Activated B cell treated with CpG ODN at 0.5 μM for 24 hours (primary cell): ENCODE data around the gene HOXD3. TPM values are rescaled to one million over a fixed set of nuclear protein-coding genes. Genes with fewer than 3 reads are reported as not detected.

ENCODE experiments used
- ATAC-seq: fragments of 200-7000 bp; cut with Tn5 transposase; one replicate; pipeline ENCODE4 v1.10.0; 2021; ENCODE audit warnings: low read depth, mild to moderate bottlenecking, moderate library complexity
- CTCF ChIA-PET: fragments of 350-600 bp; sonication (Branson Sonifier 250); formaldehyde crosslinking; loops from one replicate; lab custom pipeline; 2021; ENCODE audit warnings: antibody characterized with exemption; lab: Charles Lee
- POLR2A ChIA-PET: fragments of 350-600 bp; sonication (Branson Sonifier 250); formaldehyde crosslinking; loops from one replicate; lab custom pipeline; 2021; ENCODE audit warnings: antibody characterized with exemption; lab: Charles Lee
- DNase-seq: peaks from one replicate; pipeline ENCODE4 v3.0.0; 2022
- H3K27ac Mint-ChIP-seq: one replicate; pipeline ENCODE4 v1.8.0; 2020; ENCODE audit warnings: mixed read lengths
- H3K27me3 Mint-ChIP-seq: one replicate; pipeline ENCODE4 v1.8.0; 2021; ENCODE audit warnings: mixed read lengths
- H3K36me3 Mint-ChIP-seq: one replicate; pipeline ENCODE4 v1.8.0; 2021; ENCODE audit warnings: low read depth, mixed read lengths
- H3K4me1 Mint-ChIP-seq: one replicate; pipeline ENCODE4 v1.8.0; 2021; ENCODE audit warnings: mixed read lengths
- H3K4me3 Mint-ChIP-seq: one replicate; pipeline ENCODE4 v1.8.0; 2020; ENCODE audit warnings: mild to moderate bottlenecking, mixed read lengths
- H3K9me3 Mint-ChIP-seq: one replicate; pipeline ENCODE4 v1.8.0; 2020; ENCODE audit warnings: mixed read lengths
- intact Hi-C: fragments of 100-400 bp; cut with micrococcal nuclease; formaldehyde crosslinking; loops from one replicate; pipeline ENCODE4 v1.15.1; 2024
- total RNA-seq: library from RNA; stranded (reverse); gene quantifications from 2 replicates; pipeline ENCODE4 v1.2.3, GENCODE V29; 2022
- TF ChIP-seq, protein P1 (sequence below): fragments of 200-600 bp; IDR thresholded peaks from one replicate; pipeline ENCODE4 v1.8.0; 2022; ENCODE audit warnings: antibody characterized with exemption, mild to moderate bottlenecking

The HOXD3 gene
- total RNA-seq, 1 donor from 2014 or later, result not detected

DNA sequence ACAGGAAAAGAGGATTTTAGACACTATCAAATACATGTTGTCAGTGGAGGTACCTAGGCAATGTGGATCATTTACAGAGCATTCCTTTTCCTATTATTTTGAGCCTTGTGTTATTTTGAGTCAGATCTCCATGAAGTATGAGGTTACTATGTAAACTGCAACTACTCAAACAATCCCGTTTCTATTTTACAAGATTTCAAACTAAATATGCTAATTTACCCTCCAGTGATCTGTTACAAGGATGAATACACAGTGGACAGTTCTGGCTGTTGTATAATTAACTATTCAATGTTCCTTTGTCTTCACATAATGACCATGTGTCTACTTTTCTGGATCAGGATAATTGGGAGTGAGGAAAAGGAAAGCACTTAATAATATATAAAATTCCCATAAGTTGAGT, 35.9 kb downstream of the HOXD3 start:
- no peaks in the 10 kb centered on the region for H3K9me3 Mint-ChIP-seq
- TF ChIP-seq, protein P1, sequence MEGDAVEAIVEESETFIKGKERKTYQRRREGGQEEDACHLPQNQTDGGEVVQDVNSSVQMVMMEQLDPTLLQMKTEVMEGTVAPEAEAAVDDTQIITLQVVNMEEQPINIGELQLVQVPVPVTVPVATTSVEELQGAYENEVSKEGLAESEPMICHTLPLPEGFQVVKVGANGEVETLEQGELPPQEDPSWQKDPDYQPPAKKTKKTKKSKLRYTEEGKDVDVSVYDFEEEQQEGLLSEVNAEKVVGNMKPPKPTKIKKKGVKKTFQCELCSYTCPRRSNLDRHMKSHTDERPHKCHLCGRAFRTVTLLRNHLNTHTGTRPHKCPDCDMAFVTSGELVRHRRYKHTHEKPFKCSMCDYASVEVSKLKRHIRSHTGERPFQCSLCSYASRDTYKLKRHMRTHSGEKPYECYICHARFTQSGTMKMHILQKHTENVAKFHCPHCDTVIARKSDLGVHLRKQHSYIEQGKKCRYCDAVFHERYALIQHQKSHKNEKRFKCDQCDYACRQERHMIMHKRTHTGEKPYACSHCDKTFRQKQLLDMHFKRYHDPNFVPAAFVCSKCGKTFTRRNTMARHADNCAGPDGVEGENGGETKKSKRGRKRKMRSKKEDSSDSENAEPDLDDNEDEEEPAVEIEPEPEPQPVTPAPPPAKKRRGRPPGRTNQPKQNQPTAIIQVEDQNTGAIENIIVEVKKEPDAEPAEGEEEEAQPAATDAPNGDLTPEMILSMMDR, result no peak
- H3K4me1 Mint-ChIP-seq, result peaks cover 11% of the 10 kb centered on the region
- CTCF ChIA-PET, result no interaction called here
- no peak overlapping the region for H3K4me3 Mint-ChIP-seq
- DNase-seq (no peak), ATAC-seq (no peak)
- H3K27ac Mint-ChIP-seq, result no peak overlapping the region
- intact Hi-C loops, result no loop called here
- H3K27me3 Mint-ChIP-seq, result peaks cover 47% of the 10 kb centered on the region
- H3K36me3 Mint-ChIP-seq, result no peaks in the 10 kb centered on the region
- POLR2A ChIA-PET, result no interaction called here

DNA sequence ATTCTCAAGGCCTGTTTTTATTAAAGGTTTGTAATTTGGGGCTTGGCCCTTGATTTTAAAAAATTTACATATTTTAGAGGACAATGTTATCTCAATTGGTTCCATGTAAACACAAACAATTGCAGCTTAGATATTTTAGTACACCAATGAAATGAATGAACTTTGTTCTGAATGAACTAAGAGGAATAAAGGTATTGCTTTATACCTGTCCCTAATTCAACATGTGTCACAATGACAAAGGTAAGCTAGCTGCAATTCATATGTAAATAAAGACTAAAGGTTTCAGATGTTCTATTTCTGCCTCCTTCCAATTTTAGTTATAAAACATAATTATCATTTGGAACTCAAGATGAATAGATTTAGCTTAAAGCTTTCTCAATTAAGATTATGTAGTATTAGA, 42.8 kb downstream of the HOXD3 start:
- ChIA-PET CTCF (no interaction called here), POLR2A (no interaction called here)
- TF ChIP-seq, protein P1, result no peak
- no peak overlapping the region for H3K4me3 Mint-ChIP-seq
- DNase-seq (no peak), ATAC-seq (no peak)
- no peaks in the 10 kb centered on the region for H3K9me3 Mint-ChIP-seq
- H3K27ac Mint-ChIP-seq, result no peak overlapping the region
- H3K36me3 Mint-ChIP-seq, result no peaks in the 10 kb centered on the region
- peaks cover 26% of the 10 kb centered on the region for H3K27me3 Mint-ChIP-seq
- intact Hi-C loops, result no loop called here
- no peaks in the 10 kb centered on the region for H3K4me1 Mint-ChIP-seq

DNA sequence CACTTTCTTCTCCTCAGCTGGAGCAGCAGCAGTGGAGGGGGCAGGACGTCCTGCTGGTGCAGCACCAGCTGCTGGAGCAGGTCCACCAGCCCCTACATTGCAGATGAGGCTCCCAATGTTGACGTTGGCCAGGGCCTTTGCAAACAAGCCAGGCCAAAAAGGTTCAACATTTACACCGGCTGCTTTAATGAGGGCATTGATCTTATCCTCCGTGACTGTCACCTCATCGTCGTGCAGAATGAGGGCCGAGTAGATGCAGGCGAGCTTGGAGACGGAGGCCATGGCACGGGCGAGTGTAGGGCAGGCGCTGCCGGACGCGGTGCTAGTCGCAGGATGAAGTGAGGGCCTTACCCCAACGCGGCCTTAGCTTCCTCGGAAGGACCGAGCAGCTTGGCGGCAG, 43.9 kb downstream of the HOXD3 start:
- Mint-ChIP-seq H3K4me3 (no peak overlapping the region), H3K27ac (no peak overlapping the region), H3K9me3 (no peaks in the 10 kb centered on the region), H3K27me3 (peaks cover 18% of the 10 kb centered on the region), H3K36me3 (no peaks in the 10 kb centered on the region), H3K4me1 (no peaks in the 10 kb centered on the region)
- POLR2A ChIA-PET, result no interaction called here
- CTCF ChIA-PET, result no interaction called here
- no peak for DNase-seq
- ATAC-seq, result no peak
- TF ChIP-seq, protein P1, result no peak
- intact Hi-C loops, result no loop called here

DNA sequence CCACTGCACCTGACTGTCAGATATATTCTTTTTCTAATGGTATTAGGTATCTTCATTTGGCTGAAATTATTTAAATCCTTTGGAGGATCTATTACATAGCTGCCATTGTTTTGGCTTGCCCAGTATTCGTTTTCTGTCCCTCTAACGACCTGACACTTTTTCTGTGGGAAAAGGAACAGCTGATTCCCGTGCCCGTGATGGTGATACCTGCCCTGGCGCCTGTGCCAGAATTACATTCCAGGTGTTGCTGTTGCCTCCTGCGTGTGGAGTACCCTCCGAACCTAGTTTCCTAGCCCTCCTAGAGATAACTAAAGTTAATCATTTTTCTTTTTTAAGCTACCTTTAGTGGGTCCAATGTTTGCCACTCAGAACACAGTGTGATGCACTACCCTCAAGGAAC, 45.4 kb downstream of the HOXD3 start:
- TF ChIP-seq, protein P1, result no peak
- ChIA-PET CTCF (interaction anchor here (1.6 kb wide), 1 partner anchor 252 kb away, joined by 4 read pairs; no protein-coding TSS in a partner anchor), POLR2A (no interaction called here)
- ATAC-seq (no peak), DNase-seq (no peak)
- no peak overlapping the region for H3K27ac Mint-ChIP-seq
- no peak overlapping the region for H3K4me3 Mint-ChIP-seq
- intact Hi-C loops, result no loop called here
- peaks cover 9% of the 10 kb centered on the region for H3K27me3 Mint-ChIP-seq
- no peaks in the 10 kb centered on the region for H3K9me3 Mint-ChIP-seq
- no peaks in the 10 kb centered on the region for H3K36me3 Mint-ChIP-seq
- no peaks in the 10 kb centered on the region for H3K4me1 Mint-ChIP-seq

DNA sequence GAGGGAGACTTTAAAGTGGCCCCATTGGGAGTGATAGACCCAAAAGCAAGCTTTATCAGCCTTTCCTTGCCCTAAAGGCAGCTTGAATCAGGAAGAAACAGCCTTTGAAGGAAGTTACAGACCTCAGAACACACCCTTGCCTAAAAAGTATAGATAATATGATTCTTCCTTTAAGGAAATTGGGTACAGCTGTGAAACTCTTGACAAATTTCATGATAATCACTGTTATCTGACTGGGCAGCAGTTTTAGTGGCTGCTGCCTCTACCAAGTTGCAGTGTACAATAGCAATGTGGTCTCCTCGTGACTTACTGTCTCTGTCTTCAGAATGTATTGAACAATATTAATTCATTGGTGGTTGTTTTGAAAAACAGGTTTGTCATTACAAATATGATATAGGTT, 48.0 kb downstream of the HOXD3 start:
- H3K27me3 Mint-ChIP-seq, result peaks cover 10% of the 10 kb centered on the region
- H3K27ac Mint-ChIP-seq, result no peak overlapping the region
- POLR2A ChIA-PET, result no interaction called here
- no peaks in the 10 kb centered on the region for H3K36me3 Mint-ChIP-seq
- TF ChIP-seq, protein P1, result no peak
- DNase-seq (no peak), ATAC-seq (no peak)
- H3K4me3 Mint-ChIP-seq, result no peak overlapping the region
- CTCF ChIA-PET, result no interaction called here
- intact Hi-C loops, result no loop called here
- H3K4me1 Mint-ChIP-seq, result no peaks in the 10 kb centered on the region
- no peaks in the 10 kb centered on the region for H3K9me3 Mint-ChIP-seq
